Tibial nerve (tissue), 3 donors: ENCODE data around the gene RAP1GAP2.

Experiments used
- POLR2A ChIP-seq, 2 donors: fragments of 450-650 bp; IDR thresholded peaks; one replicate each; pipeline ENCODE4 v1.6.1; 2017; ENCODE audit warnings: antibody characterized with exemption in 2 of 2, mild to moderate bottlenecking in 2 of 2, moderate library complexity in 2 of 2
- TF ChIP-seq, protein P1 (sequence below), 5 experiments: fragments of 200-600 bp in 3 of 5; fragments of 450-650 bp in 2 of 5; sonication (generic) in 3 of 5; IDR thresholded peaks; one replicate each; pipeline ENCODE4 v1.5.1; 2016 to 2019; ENCODE audit warnings: antibody characterized with exemption in 5 of 5, mild to moderate bottlenecking in 3 of 5, moderate library complexity in 2 of 5

DNA sequence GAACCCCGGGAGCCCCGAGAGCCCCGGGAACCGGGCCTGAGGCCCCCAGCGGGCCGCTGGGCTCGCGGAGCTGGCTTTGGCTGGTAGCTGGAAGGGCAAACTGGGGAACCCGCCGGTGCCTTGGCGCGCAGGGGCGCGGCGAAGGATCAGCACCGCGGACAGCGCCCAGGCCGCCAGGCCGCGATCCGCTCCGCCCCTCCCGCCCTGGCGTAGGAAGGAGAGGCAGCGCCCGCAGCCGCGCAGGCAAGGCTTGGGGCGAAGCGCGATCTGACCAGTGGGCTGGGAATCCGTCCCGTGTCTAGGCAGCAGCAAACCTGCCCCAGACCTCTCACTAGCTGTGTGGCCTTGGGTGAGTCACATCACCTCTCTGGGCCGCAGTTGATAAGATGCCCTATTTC, 46.5 kb upstream of the RAP1GAP2 start:
- TF ChIP-seq, protein P1, sequence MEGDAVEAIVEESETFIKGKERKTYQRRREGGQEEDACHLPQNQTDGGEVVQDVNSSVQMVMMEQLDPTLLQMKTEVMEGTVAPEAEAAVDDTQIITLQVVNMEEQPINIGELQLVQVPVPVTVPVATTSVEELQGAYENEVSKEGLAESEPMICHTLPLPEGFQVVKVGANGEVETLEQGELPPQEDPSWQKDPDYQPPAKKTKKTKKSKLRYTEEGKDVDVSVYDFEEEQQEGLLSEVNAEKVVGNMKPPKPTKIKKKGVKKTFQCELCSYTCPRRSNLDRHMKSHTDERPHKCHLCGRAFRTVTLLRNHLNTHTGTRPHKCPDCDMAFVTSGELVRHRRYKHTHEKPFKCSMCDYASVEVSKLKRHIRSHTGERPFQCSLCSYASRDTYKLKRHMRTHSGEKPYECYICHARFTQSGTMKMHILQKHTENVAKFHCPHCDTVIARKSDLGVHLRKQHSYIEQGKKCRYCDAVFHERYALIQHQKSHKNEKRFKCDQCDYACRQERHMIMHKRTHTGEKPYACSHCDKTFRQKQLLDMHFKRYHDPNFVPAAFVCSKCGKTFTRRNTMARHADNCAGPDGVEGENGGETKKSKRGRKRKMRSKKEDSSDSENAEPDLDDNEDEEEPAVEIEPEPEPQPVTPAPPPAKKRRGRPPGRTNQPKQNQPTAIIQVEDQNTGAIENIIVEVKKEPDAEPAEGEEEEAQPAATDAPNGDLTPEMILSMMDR (IDR thresholded peaks at IDR 0.05): no peak
- TF ChIP-seq POLR2A (IDR thresholded peaks at IDR 0.05): no peak
